Activated CD8-positive, alpha-beta memory T cell treated with anti-CD3 and anti-CD28 coated beads, Interleukin-2, amount 50 U/mL, for 4 hours (primary cell): ENCODE measurements around the gene CCR4.
"Not testable (repeated sequence)": the region's sequence is repeated elsewhere in the genome, so short reads cannot be mapped to it uniquely, and the experiment has no call there.

Experiments used
- DNase-seq: peaks from one replicate; pipeline ENCODE4 v3.0.0-alpha.2; 2020

CCR4 gene

GRCh38 chr3:32951410-32951811 is at the start of gene CCR4:
TSS of gene CCR4 (plus strand) at chr3:32951644. CDS start at chr3:32953423, 1,779 bp downstream.
- DNase-seq: peak; percentile 22

GRCh38 chr3:32902887-32903371 is 48.5 kb upstream of the CCR4 start:
- peak; percentile 21 for DNase-seq

GRCh38 chr3:32903953-32904352 is 47.5 kb upstream of the CCR4 start:
- DNase-seq: no peak

DNA sequence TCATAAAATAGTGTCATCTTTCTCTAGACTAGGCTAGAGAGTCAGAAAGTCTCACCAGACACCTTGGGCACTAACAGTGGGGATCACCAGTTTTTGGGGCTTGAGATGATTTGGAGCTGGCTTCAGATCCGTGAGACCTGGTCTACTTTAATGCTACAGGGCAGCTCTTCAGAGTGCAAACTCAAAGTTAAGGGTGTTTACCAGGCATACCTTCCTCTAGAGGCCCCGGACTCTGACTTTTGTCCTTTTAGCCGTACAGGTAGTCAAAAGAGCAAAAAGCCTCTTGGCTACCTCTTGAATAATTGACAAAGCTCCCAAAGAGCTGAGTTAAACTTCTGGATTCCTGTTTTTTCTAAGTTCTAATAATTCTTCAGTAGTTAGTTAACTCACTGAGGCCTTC is 41.4 kb upstream of the CCR4 start:
- no peak for DNase-seq

DNA sequence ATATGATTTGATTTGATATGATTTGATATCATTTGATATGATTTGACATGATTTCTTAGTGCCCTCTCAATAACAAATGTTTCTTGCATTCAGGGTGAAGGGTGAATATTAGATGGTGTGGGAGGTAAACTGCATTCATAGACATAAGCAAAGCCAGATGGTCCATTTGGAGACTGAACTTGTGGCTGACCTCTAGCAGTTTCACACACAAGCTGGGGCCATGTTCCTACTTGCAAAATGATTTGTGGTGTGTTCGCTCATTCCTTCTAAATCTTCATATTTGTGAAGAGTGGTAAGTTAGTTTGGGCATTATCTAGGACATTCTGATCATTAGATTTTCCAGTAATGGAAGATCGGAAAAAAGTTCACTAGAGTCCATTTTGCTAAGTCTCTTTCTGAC is 40.5 kb upstream of the CCR4 start:
- DNase-seq: no peak

GRCh38 chr3:32912046-32912445 is 39.4 kb upstream of the CCR4 start:
- DNase-seq: no peak

DNA sequence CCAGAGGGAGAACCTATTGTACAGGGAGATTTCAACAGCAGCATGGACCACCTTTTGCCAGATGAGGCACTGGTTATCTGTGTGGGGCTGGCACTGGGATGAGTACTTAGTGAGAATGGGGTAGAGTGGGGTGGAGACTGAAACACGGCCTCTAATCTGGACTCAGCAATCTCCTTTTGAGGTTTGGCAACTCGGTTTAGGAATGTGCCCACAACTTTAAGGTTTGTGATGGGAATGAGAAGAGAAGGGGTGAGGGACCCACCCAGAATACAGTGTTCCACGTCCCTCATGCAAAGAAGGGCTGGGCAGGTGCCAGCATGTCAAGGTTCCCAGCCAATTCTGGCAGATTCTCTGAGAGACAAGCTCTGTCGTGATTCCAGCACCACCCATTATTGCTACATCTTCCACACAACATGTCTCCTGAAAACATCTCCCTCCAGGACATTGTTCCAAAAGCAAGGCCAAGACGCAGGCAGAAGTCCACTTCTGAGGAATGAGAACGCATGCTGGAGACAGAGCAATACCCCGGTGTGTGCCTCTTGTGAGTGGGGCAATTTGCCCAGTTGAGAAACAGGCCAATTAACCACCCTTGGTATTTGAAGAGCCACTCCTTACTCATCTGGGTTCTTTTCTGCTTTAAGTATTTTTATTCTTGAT is 37.5 kb upstream of the CCR4 start:
- no peak for DNase-seq

DNA sequence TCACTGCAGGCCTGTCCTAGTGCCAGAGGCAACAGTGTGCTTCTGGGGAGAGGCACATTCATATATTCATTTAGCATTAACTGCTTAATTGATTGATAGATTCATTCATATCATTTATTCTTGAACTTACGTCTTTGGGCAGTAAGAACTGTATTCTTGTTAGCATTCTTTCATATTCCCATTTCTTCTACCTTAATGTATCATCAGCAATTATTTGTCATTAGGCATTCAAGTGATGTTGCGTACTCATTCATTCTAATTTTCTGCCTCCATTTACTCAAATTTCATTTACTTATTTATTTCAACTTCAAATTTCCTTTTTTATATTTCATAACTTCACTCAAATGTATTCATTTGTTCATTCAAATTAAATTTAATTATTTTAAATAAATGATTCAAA is 31.5 kb upstream of the CCR4 start:
- DNase-seq: no peak

DNA sequence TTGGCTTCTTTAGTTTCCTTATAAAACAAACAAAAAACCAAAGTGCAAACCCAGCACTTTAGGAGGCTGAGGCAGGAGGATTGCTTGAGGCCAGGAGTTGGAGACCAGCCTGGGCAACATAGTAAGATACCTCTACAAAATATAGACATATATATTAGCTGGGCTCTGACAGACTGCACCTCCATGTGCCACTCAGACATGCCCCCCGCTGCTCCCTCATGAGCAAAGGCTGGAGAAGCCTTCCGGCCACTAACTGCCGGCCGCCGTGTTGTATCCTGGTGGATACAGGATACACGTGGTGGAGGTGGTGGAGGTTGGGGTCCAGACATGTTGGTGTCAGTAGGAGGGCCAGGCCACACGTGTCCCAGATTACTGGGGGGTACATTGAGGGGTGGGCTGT is 29.4 kb upstream of the CCR4 start:
- no peak for DNase-seq

- no peak for DNase-seq
These were observed 21.3 kb upstream of the CCR4 start for GRCh38 chr3:32930161-32930560.

DNA sequence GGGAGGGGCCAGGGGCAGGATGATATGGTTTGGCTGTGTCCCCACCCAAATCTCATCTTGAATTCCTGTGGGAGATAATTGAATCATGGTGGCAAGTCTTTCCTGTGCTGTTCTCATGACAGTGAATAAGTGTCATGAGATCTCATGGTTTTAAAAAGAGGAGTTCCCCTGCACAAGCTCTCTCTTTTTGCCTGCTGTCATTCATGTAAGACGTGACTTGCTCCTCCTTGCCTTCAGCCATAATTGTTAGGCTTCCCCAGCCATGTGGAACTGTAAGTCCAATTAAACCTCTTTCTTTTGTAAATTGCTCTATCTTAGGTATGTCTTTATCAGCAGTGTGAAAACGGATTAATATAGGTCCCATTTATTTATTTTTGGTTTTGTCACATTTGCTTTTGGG is 20.2 kb upstream of the CCR4 start:
- not testable (repeated sequence) for DNase-seq

- DNase-seq: no peak
These were observed 17.2 kb upstream of the CCR4 start for GRCh38 chr3:32934150-32934742.

DNA sequence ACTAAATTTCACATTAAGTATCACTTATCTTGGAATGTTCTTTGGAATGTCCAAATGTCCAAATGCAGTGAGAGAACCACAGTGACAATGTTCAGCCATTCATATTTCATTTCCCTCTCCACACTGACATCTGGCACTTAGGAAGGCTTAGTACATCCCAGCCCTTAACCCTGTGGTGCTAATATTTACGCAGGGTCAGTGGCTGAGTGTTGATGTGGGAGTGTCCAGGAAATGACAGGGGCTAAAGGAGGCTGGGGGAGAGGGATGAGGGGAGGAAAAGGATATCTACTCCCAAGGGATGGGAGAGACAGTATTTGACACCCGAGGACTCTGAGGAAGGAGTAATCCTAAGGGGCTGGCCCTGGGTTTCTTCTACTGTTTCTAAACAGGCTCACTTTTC is 14.1 kb upstream of the CCR4 start:
- DNase-seq: no peak

- DNase-seq: not testable (repeated sequence)
These were observed 11.7 kb upstream of the CCR4 start for GRCh38 chr3:32939531-32940284.

DNA sequence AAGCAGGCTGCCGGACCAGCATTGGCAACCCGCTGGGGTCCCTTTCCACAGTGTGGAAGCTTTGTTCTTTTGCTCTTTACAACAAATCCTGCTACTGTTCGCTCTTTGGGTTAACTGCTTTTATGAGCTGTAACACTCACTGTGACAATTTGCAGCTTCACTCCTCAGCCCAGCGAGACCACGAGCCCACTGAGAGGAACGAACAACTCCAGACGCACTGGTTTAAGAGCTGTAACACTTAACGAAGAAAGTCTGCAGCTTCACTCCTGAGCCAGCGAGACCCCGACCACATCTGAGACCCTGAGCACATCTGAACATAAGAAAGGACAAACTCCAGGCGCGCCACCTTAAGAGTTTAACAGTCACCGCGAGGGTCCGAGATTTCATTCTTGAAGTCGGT is 10.7 kb upstream of the CCR4 start:
- no peak for DNase-seq

DNA sequence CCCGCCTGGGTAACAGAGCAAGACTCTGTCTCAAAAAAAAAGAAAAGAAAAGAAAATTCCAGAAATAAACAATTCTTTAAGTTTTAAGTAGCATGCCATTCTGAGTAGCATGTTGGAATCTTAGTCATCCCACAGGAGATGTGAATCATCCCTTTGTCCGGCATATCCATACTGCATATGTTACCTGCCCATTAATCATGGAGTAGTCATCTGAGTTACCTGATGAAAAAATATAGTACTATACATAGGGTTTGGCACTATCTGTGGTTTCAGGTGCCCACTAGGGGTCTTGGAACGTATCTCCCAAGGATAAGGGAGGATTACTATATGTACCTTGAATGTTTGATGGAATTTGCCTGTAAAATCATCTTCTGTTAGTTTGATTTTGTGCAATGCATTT is 6.3 kb upstream of the CCR4 start:
- no peak for DNase-seq

- not testable (repeated sequence) for DNase-seq
These were observed 5.8 kb upstream of the CCR4 start for GRCh38 chr3:32945598-32945997.

GRCh38 chr3:32946973-32947788 is 4.3 kb upstream of the CCR4 start:
- DNase-seq: no peak

GRCh38 chr3:32947789-32948238 is 3.6 kb upstream of the CCR4 start:
- DNase-seq: peak; percentile 92

DNA sequence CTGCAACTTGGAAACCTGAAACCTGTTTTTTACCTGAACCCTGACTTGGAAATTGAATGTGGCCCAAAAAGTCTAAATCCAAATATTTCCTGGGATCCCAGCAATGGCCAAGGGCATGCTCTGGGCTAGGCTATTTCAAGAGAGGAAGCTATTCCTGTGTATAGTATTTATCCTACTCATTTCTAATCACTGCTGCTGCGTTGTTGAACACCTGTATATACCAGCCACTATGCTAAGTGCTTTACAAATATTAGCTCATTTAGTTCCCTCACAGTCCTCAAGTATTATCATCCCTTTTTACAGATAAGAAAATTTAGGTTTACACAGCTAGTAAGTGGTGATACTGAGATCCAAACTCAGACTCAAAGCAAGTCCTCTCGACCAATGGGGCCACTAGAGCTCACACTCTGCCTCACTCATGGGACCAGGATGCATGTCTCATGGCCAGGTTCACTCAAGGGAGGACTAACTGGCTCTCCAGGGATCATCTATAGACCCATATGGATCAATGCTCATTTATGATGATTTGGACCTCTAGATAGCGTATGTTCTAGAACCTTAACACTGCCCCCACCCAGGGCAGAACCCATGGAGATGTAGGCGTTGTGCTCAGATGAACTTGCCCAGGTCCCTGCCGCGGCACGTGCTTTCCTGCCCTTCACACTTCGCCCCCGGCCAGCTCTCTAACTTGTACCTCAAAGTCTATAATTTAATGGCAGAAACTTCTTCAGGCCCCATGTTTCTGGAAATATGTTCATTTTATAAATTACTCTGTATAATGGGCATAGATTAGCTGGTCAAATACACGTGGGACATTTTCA is 2.6 kb upstream of the CCR4 start:
- no peak for DNase-seq

GRCh38 chr3:32950516-32950915 is 928 bp upstream of the CCR4 start:
- DNase-seq: no peak
